ENCODE results near the gene FAM8A1. TPM values are rescaled to one million over a fixed set of nuclear protein-coding genes. Genes with fewer than 3 reads are reported as not detected.

FAM8A1 gene
- total RNA-seq, 1 donor from 2014 or later = 6.3 TPM

DNA sequence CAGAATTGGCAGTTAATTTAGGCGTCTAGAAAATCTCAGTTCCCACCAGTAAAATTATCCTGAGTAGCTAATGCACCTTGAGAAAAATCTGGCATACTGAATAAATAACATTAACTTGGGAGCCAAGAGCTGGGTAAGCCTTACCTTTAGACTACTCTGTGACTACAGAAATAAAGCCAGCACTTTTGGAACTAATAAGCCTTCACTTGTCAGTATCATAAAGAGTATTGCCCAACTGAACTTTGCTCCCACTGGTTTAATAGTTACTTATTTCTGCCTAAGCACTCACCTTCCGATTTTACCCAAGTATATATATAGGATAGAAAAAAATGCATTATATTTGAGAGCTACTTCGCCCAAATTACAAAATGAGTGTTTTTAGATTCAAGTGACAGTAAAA is 10.7 kb downstream of the FAM8A1 start:
- no peak overlapping the region for H3K4me3 ChIP-seq (ENCODE audit: low read depth, low read length)
- H3K27me3 ChIP-seq (ENCODE audit: control insufficient read depth, insufficient read depth, low read length) = no peaks in the 10 kb centered on the region
- H3K36me3 ChIP-seq (ENCODE audit: control insufficient read depth, insufficient read depth, low read length) = no peaks in the 10 kb centered on the region
- no peak for TF ChIP-seq CTCF (IDR thresholded peaks at IDR 0.05; ENCODE audit: insufficient read depth, low read length, severe bottlenecking)
- DNase-seq (ENCODE audit: low read depth) = no peak
- FAIRE-seq = no peak

DNA sequence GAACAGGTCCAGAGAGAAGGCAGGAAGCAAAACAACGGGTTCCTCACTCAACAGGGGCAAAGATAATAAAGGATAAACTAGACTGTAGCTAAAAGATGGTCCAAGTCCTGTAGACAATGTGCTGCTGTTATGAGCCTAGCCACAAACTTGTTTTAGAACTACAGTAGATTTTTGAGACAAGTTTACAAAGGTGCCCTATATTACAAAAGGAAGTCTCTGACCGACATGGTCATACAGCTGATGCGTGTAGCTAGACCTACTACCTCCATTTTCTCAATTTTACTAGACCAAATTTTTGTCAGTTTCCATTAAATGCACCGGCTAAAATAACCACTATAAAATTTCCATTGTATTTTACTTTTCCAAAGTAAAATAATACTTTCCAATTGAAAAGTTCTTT is 11.9 kb downstream of the FAM8A1 start:
- FAIRE-seq (no peak), DNase-seq (ENCODE audit: low read depth) (no peak)
- no peak for TF ChIP-seq CTCF (IDR thresholded peaks at IDR 0.05; ENCODE audit: insufficient read depth, low read length, severe bottlenecking)
- H3K4me3 ChIP-seq (ENCODE audit: low read depth, low read length) = no peak overlapping the region
- peaks cover 2% of the 10 kb centered on the region for H3K36me3 ChIP-seq (ENCODE audit: control insufficient read depth, insufficient read depth, low read length)
- H3K27me3 ChIP-seq (ENCODE audit: control insufficient read depth, insufficient read depth, low read length) = no peaks in the 10 kb centered on the region

- no peak for TF ChIP-seq CTCF (IDR thresholded peaks at IDR 0.05; ENCODE audit: insufficient read depth, low read length, severe bottlenecking)
- Histone ChIP-seq H3K4me3 (ENCODE audit: low read depth, low read length) (no peak overlapping the region), H3K36me3 (ENCODE audit: control insufficient read depth, insufficient read depth, low read length) (peaks cover 2% of the 10 kb centered on the region), H3K27me3 (ENCODE audit: control insufficient read depth, insufficient read depth, low read length) (no peaks in the 10 kb centered on the region)
- FAIRE-seq (no peak), DNase-seq (ENCODE audit: low read depth) (no peak)
Measured at GRCh38 chr6:17615794-17616193, 15.7 kb downstream of the FAM8A1 start.

GRCh38 chr6:17621003-17621402 is 20.9 kb downstream of the FAM8A1 start:
- DNase-seq (ENCODE audit: low read depth) = no peak
- peaks cover 6% of the 10 kb centered on the region for H3K36me3 ChIP-seq (ENCODE audit: control insufficient read depth, insufficient read depth, low read length)

GRCh38 chr6:17622144-17622543 is 22.0 kb downstream of the FAM8A1 start:
- DNase-seq (ENCODE audit: low read depth) = no peak
- Histone ChIP-seq H3K27me3 (ENCODE audit: control insufficient read depth, insufficient read depth, low read length) (no peaks in the 10 kb centered on the region), H3K36me3 (ENCODE audit: control insufficient read depth, insufficient read depth, low read length) (peaks cover 6% of the 10 kb centered on the region), H3K4me3 (ENCODE audit: low read depth, low read length) (no peak overlapping the region)
- FAIRE-seq = no peak
- TF ChIP-seq CTCF (IDR thresholded peaks at IDR 0.05; ENCODE audit: insufficient read depth, low read length, severe bottlenecking) = no peak

More at GRCh38 chr6:17621003-17621402, 20.9 kb downstream of the FAM8A1 start:
- Histone ChIP-seq H3K27me3 (ENCODE audit: control insufficient read depth, insufficient read depth, low read length) (no peaks in the 10 kb centered on the region), H3K4me3 (ENCODE audit: low read depth, low read length) (no peak overlapping the region)
- TF ChIP-seq CTCF (IDR thresholded peaks at IDR 0.05; ENCODE audit: insufficient read depth, low read length, severe bottlenecking) = no peak
- no peak for FAIRE-seq

- FAIRE-seq = no peak
- no peaks in the 10 kb centered on the region for H3K27me3 ChIP-seq (ENCODE audit: control insufficient read depth, insufficient read depth, low read length)
- DNase-seq (ENCODE audit: low read depth) = no peak
- H3K36me3 ChIP-seq (ENCODE audit: control insufficient read depth, insufficient read depth, low read length) = peaks cover 14% of the 10 kb centered on the region
- no peak for TF ChIP-seq CTCF (IDR thresholded peaks at IDR 0.05; ENCODE audit: insufficient read depth, low read length, severe bottlenecking)
- H3K4me3 ChIP-seq (ENCODE audit: low read depth, low read length) = no peak overlapping the region
Measured at GRCh38 chr6:17624396-17624795, 24.3 kb downstream of the FAM8A1 start.
